Measurements from ENCODE around the gene ACAA2.
A peak's percentile ranks its signal among the peaks of the same experiment; 100 is the strongest.

DNA sequence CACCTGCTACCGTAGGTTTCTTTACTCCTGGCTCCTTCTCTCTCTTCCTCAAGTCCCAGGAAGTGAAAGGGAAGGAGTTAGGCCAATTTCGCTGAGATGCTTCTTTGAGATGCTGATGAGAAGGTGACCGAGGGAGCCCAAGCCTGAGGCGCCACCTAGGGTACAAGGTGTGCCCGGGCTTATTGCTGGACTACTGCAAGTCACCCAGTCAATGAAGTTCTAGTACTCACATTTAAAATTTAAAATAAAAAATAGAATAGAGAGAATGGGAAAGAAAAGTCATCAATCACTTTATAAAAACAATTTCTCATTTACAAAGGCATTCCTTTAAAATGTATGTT lies 45.3 kb downstream of the ACAA2 start:
- TF ChIP-seq, protein P1, sequence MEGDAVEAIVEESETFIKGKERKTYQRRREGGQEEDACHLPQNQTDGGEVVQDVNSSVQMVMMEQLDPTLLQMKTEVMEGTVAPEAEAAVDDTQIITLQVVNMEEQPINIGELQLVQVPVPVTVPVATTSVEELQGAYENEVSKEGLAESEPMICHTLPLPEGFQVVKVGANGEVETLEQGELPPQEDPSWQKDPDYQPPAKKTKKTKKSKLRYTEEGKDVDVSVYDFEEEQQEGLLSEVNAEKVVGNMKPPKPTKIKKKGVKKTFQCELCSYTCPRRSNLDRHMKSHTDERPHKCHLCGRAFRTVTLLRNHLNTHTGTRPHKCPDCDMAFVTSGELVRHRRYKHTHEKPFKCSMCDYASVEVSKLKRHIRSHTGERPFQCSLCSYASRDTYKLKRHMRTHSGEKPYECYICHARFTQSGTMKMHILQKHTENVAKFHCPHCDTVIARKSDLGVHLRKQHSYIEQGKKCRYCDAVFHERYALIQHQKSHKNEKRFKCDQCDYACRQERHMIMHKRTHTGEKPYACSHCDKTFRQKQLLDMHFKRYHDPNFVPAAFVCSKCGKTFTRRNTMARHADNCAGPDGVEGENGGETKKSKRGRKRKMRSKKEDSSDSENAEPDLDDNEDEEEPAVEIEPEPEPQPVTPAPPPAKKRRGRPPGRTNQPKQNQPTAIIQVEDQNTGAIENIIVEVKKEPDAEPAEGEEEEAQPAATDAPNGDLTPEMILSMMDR (IDR thresholded peaks at IDR 0.05; ENCODE audit: borderline replicate concordance, extremely low read depth, low read length, poor library complexity, severe bottlenecking), result peak; percentile 26
- TF ChIP-seq EZH2 (IDR thresholded peaks at IDR 0.05; ENCODE audit: borderline replicate concordance, low read depth, low read length, severe bottlenecking), result no peak
